GM18502 (cell line): Measurements from ENCODE around the gene TMEM233.

Experiments
- ATAC-seq: cut with Tn5 transposase; IDR thresholded peaks from one replicate; pipeline ENCODE4 v1.9.1; 2021; ENCODE audit warnings: mild to moderate bottlenecking; ENCODE audit not compliant: unreplicated experiment, poor library complexity

The TMEM233 gene

DNA sequence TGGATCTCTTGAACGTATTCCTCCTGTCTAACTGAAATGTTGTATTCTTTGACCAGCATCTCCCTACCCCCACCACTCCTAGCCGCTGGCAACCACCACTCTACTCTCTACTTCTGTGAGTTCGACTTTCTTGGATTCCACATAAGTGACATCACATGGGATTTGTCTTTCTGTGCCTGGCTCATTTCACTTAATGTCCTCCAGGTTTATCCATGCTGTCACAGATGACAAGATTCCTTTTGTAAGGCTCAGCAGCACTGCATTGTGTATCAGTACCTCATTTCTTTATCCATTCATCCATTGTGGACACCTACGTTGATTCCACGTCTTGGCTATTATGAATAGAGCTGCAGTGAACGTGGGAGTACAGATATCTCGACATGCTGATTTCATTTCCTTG, 84.9 kb downstream of the TMEM233 start:
- no peak for ATAC-seq

DNA sequence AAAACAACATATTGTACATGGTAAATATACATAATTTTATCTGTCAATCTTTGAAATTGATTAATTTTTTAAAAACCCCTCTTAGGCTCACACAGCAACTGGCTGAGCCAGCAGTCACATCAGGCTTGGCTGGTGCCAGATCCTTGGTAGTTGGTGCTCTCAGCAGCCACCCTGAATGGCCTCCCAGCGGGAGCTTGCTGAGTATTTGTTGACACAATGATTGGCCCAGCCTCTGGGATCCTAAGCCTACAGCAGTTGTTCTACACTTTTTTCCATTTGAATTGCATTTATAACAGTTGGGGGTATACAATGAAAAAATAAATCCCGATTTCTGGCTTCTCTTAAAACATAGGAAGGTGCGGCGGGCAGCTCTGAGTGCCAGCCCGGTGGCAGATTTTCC, 85.5 kb downstream of the TMEM233 start:
- ATAC-seq: no peak

DNA sequence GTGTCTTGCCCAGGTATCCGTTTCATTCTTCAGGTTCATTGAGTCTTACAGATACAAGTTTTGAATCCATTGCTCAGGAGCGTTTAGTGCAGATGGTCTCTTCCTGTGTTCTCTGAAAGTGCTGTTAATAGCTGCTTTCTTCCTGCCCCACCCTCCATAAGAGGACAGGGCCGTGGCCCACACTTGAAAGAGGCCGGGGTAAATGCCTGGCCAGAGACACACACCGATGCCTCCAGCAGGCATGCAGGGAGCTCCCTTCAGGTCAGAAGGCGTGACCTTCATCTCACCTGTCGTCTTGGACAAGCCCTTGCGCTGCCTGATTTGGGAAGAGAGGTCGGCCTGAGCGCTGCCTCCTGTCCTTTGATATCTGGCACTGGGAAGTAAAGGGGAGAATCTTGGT, 85.9 kb downstream of the TMEM233 start:
- ATAC-seq: no peak

DNA sequence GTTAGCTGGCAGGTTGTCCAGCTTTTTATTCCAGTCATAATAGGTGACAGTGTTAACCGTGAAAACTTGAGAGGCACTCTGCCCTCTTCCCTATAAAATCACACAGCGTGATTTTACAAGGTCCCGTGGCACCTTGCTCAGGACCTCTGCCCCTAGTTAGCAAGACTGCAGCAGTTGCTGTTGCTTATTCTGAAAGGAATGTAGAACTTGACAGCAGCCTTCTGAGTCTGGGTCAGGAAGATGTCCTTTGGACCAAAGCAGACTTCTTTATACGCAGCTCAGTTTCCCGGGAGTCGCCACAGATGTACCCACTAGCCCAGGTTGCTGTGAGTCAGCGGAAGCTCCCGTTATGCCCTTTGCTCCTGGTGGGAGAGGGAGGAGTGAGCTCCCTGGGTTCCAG, 87.5 kb downstream of the TMEM233 start:
- ATAC-seq: no peak

DNA sequence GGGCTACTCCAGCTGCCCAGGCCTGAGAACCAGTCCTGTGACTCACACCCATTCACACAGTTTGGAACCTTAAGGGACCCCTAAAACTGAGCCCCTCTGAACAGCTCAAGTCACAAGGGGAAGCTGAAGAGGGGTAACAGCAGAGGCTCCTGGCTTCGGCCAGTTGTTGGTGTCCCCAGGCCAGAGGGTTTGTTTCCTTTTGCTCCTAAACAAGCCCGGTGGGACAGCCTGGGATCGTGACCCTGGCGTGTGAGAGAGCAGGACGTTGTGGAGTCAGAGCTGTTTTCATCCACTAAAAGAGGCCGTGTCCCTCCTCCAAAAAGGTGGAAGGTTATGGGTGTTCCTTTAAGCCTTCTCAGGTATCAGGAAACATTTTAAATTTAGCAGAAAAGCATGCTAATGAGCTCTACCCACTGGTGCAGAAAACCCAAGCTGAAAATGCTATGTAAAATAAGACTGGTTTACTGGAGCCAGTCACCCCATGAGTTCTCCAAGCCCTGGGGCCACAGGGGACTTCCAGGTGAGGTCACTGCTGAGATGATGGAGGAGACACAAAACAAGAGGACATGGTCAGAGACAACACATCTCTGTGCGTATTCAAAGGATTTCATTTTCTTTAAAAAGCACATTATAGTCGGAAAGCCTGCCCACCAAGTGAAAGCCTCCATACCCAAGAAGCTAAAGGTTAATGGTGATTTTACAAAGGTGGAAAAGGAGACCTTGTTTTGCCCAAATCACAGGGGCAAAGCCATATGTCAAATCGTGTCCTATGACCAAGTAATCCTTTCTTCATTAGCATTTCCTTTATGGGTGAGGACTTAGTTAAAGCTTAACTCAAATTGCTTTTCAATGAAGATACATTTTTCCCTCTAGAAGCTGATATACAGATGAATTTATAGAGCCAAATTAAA, 88.4 kb downstream of the TMEM233 start:
- ATAC-seq: peak; percentile 60

DNA sequence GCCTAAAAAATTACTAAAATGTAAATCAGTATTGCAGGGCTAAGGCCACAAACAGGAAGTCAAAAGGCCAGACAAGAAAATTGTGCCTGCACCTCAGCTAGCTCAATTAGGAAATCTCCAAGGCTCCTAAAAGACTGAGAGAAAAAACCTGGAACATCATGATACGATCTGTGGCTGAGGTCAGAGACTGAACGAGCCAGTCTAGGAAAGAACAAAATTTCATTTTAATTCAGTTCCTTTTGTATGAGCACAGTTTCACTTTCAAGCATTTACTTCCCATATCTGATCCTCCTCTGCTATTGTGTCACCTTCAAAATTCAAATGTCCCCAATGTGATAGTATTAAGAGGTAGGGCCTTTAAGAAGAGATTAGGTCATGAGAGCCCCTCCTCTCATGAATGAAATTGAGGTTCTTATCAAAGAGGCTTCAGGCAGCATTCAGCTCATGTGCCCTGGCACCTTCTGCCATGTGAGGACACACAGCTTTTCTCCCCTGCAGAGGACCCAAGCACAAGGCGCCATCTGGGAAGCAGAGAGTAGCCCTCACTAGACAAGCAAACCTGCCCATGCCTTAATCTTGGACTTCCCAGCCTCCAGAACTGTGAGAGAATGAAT, 89.2 kb downstream of the TMEM233 start:
- peak; percentile 48 for ATAC-seq

DNA sequence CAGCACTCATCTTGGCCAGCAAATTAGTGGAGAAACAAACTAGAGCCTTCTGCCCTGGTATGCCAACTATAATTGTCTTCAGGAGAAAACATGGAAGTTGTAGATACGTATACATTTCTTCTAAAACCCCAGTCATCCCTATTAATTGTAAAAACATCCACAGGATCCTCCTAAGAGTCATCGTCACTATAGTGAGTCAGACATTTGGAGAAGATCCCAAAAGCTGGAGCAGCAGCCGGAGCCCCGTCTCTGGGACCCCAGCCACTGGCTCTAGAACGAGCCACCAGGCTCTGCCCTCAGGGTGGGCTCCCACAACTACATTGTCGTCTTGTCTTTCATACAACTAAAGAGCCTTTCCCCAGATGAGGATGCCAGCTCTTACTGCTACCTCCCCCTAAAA, 89.8 kb downstream of the TMEM233 start:
- ATAC-seq: no peak

DNA sequence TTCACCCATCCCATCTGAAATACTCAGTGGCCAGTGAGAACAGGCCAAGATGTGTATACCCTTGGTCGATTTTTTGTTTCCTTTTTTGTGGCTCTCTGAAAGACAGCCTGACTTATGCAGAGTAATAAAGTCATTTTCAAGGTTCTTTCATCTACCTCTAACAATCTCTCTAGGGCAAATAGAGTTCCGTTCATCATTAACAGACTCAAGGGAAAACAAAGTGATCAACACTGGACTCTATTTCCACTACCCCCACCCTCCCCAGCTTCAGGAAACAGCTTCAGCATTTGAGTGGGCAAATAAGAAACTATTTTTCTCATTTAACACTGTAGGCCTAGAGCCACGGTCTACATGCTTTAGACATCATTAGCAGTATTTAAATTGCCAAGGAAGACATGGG, 90.2 kb downstream of the TMEM233 start:
- no peak for ATAC-seq

DNA sequence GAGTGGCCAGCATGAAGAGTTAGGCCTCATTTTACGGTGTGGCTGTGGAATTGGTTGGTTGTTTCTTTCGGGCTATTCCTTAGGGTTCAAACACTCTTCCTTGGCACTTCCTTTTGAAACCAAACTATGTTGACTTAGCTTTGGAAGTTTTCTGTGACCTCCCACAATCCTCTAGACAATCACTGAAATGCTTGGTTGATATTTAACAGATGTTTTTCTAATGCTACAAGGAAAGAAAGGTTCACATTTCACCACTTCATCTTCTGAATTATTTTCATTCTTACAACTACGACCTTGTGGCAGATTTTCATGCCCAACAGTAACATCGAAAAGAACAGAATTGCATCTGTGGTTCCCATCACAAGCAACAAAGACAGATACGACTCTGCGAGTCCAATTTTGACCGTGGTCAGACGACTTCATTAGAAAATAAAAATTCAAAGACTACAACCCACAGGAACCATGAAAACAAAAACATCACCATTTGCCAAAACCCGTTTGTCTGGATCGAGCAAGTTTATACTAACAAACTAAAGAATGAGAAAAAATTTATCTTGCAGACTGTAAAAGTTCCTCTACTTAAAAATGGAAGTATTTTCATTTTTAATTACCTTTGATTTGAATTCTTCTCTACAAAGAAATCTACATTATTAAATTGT, 91.3 kb downstream of the TMEM233 start:
- no peak for ATAC-seq

DNA sequence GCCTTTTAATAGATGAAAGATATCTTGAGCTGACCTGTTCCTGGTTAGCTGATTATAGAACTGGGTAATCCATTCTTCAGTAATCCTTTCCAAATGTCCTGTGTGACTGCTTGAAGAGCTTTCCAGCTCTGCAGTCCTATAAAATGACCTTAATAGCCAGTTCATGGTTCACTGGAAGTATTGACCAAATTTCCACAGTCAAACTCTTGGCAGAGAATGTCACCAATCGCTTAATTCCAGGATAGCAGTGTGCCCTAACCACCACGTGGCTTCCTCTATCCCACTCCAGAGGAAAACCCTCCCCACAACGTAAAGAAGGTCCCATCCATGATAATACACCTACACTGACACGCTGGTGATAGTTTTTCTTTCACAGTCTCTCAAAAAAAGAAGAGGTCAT, 91.8 kb downstream of the TMEM233 start:
- no peak for ATAC-seq

DNA sequence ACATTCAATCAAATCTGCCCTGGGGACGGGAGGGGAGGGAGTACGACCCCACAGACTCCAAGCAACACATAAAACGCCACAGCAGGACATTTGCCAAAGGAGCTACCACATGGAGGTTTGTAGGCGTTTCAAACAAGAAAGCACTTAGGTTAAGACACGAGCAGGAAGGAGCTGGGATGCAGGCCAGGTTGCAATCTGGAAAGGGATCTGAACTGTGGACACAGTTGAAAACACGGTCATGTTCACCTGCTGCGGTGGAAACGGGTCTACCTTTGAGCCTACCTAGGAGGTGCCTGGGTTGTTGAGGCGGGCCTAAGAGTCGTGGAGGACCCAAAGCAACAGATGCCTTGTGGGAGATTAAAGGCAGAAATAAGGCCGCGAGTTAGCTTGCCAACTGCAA, 92.8 kb downstream of the TMEM233 start:
- no peak for ATAC-seq

DNA sequence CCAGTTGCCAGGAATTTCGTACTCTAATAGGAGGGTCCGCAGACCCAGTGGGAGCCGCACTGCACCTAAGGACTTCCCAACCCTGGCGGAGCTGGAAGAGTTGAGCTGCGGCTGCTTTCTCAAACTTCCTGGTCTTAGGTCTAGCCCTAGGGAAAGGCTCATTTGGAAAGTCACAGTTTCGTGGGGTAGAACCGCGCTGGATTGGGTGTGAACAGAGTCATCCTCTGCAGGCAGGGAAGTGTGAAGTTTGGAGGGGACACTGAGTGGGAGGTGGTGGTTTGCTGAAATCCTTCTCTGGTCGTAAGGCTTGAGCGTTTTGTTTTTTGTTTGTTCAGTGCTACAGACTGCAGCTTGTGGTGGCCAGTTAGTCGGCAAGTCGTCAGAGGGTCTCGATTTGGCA, 93.2 kb downstream of the TMEM233 start:
- no peak for ATAC-seq

DNA sequence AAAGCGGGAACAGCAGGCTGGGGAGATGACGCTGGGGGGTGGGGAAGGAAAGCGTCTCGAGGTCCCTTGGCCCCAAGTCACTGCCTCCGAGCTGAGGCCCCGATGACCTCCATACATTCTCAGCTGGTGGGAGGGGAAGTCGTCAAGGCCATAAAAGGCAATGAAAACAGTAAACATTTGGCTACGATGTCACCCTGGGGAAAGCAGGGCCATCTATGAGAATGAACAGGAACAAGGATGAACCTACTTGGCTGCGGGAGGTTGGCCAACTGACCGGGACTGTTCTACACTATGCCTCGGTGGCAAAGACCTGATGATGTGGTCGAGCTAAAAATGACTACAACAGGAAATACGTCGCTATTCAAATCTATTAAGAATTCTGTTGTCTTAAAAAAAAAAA, 93.8 kb downstream of the TMEM233 start:
- ATAC-seq: no peak

DNA sequence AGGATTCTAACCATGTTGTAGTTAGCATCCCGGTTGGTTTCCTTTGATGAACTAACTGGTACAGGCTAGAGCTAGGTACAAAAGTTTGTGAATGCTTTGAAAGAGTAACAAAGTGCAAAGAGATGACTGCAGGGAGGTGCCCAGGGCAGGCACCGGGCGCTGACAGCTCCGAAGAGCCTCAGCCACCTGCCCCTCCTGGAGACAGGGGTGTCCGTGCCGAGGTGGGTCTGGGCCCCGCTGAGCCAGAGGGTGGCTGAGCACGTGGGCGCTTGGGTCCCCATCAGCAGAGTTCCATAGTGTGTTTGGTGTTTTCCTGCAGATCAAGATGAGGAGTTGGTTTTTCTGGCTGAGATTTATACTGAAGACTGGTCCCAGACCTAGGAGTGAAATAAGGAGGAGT, 94.3 kb downstream of the TMEM233 start:
- no peak for ATAC-seq

DNA sequence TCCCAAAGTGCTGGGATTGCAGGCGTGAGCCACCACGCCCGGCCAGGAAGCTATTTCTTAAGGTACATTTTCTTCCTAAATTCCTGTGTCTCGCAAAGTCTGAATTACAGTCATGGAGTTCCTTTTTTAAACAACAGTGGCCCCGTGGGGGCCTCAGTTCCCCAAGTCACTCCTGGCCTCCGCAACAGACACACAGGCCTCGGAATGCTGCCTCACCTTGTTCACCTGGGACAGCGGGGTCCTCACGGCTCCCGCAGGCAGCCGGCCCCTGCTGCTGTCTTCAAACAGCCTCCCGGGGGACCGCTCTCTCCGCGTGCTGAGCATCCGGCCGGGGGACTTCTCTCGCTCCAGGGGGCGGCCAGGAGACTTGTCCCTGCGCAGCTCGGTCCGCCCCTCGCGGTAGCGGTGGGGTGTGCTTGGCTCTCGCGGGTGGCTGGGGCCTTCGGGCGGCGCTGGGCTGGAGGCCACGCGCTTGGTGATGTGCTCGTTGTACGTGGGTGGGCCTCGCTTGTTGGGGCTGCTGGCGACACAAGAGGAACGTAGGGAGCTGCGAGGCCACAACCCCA, 96.4 kb downstream of the TMEM233 start:
- ATAC-seq: no peak

DNA sequence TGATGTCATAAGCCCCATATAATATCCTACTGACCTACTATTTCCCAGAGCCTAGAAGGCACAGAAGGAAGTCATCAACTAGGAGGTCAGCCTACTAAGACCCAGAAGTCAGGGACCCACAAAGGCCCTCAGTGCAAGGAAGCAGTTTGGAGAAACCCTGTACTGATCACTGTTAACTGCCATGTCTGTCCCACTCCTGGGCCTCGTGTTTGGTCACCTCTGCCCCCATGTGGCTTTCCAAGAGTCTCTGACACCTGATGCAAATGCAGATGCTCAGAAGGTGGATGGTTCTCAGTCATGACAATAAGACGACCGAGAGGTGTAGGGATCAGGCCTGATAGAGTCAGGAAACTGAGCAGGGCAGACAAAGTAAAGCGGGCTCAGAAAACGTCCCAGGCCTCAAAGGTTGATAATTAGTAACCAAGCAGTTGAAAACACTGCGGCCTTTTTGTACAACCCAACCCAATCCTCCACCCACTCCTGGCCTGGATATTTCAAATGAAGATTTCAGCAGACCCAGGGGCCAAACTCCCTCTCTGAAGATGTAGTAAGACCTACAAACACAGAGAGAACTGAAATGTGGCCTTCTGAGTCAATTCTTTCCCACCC, 97.7 kb downstream of the TMEM233 start:
- ATAC-seq: no peak

DNA sequence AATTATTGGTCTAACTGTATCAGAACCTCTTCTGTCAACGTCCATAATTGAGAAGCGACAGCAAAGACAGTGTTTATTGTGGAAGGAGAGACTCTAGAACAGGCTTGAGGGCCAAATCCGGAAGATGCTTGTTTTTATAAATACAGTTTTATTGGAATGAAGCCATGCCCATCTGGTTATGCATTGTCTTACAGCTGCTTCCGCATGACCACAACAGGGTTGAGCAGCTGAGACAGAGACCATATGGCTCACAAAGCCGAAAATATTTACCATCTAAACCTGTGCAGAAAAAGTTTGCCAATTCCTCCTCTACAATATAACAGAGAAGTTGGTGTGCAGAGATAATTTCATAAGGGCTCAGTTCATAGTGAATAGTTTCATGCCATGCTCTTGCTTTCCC, 98.8 kb downstream of the TMEM233 start:
- no peak for ATAC-seq
